ENCODE data around the gene DGKB.

- no peak for TF ChIP-seq POLR2A (IDR thresholded peaks at IDR 0.05)
- no peak for TF ChIP-seq CTCF (IDR thresholded peaks at IDR 0.05)
- no peak for TF ChIP-seq EP300 (IDR thresholded peaks at IDR 0.05)
Observed at GRCh38 chr7:14218338-14218737, 684.2 kb downstream of the DGKB start.

Data from ovary (tissue), 3 donors.